GM21576 (cell line): ENCODE measurements around the gene NUP93.
"Not testable (repeated sequence)": the region's sequence is repeated elsewhere in the genome, so short reads cannot be mapped to it uniquely, and the experiment has no call there.

ENCODE experiments used
- ATAC-seq: cut with Tn5 transposase; IDR thresholded peaks from one replicate; pipeline ENCODE4 v1.9.1; 2021; ENCODE audit warnings: mild to moderate bottlenecking, moderate library complexity; ENCODE audit not compliant: unreplicated experiment

The NUP93 gene

GRCh38 chr16:56774016-56774680, 44.2 kb downstream of the NUP93 start:
- no peak for ATAC-seq

GRCh38 chr16:56775162-56775561, 45.2 kb downstream of the NUP93 start:
- ATAC-seq = no peak

- no peak for ATAC-seq
Observed at GRCh38 chr16:56776562-56776961, 46.6 kb downstream of the NUP93 start.

- ATAC-seq = no peak
Observed at GRCh38 chr16:56777001-56777400, 47.1 kb downstream of the NUP93 start.

GRCh38 chr16:56777482-56777881, 47.6 kb downstream of the NUP93 start:
- no peak for ATAC-seq

GRCh38 chr16:56779906-56780305, 50.0 kb downstream of the NUP93 start:
- ATAC-seq = no peak

- ATAC-seq = no peak
Observed at GRCh38 chr16:56780646-56781045, 50.7 kb downstream of the NUP93 start.

GRCh38 chr16:56781528-56781961, 51.6 kb downstream of the NUP93 start:
- no peak for ATAC-seq

GRCh38 chr16:56783344-56783743, 53.4 kb downstream of the NUP93 start:
- no peak for ATAC-seq

GRCh38 chr16:56785317-56785716, 55.4 kb downstream of the NUP93 start:
- no peak for ATAC-seq

- ATAC-seq = no peak
Observed at GRCh38 chr16:56787167-56787566, 57.2 kb downstream of the NUP93 start.

- ATAC-seq = no peak
Observed at GRCh38 chr16:56788435-56788834, 58.5 kb downstream of the NUP93 start.

- no peak for ATAC-seq
Observed at GRCh38 chr16:56789360-56789759, 59.4 kb downstream of the NUP93 start.

GRCh38 chr16:56792967-56793366, 63.0 kb downstream of the NUP93 start:
- no peak for ATAC-seq

GRCh38 chr16:56793492-56793891, 63.6 kb downstream of the NUP93 start:
- ATAC-seq = no peak

- no peak for ATAC-seq
Observed at GRCh38 chr16:56795011-56795410, 65.1 kb downstream of the NUP93 start.

GRCh38 chr16:56797038-56797437, 67.1 kb downstream of the NUP93 start:
- not testable (repeated sequence) for ATAC-seq

GRCh38 chr16:56797861-56798260, 67.9 kb downstream of the NUP93 start:
- ATAC-seq = no peak

- ATAC-seq = no peak
Observed at GRCh38 chr16:56798955-56799354, 69.0 kb downstream of the NUP93 start.

GRCh38 chr16:56800355-56800754, 70.4 kb downstream of the NUP93 start:
- ATAC-seq = no peak

GRCh38 chr16:56801762-56802161, 71.8 kb downstream of the NUP93 start:
- ATAC-seq = no peak

- no peak for ATAC-seq
Observed at GRCh38 chr16:56807011-56807675, 77.2 kb downstream of the NUP93 start.

- ATAC-seq = not testable (repeated sequence)
Observed at GRCh38 chr16:56807676-56808067, 77.7 kb downstream of the NUP93 start.
